WTC11 (cell line): ENCODE measurements around the gene FHAD1.

Experiments used
- ESRRA ChIP-seq: sonication (generic); formaldehyde crosslinking; IDR thresholded peaks from 2 replicates; pipeline ENCODE4 v1.8.1; 2022; ENCODE audit warnings: mild to moderate bottlenecking, missing genetic modification reagents, borderline replicate concordance
- HMGXB4 ChIP-seq: sonication (generic); formaldehyde crosslinking; IDR thresholded peaks from 2 replicates; pipeline ENCODE4 v1.8.1; 2023; ENCODE audit warnings: mild to moderate bottlenecking, moderate library complexity, missing genetic modification reagents
- NR3C1 ChIP-seq: sonication (generic); formaldehyde crosslinking; conservative IDR thresholded peaks from 2 replicates; pipeline ENCODE4 v1.8.1; 2023; ENCODE audit warnings: low read depth, mild to moderate bottlenecking, missing genetic modification reagents
- TEAD1 ChIP-seq: sonication (generic); formaldehyde crosslinking; IDR thresholded peaks from 2 replicates; pipeline ENCODE4 v1.8.0; 2022; ENCODE audit warnings: mild to moderate bottlenecking, missing genetic modification reagents
- USF2 ChIP-seq: sonication (generic); formaldehyde crosslinking; IDR thresholded peaks from 2 replicates; pipeline ENCODE4 v1.8.1; 2023; ENCODE audit warnings: mild to moderate bottlenecking, missing genetic modification reagents, moderate library complexity
- TF ChIP-seq, protein P1 (sequence below): fragments of 200-600 bp; IDR thresholded peaks from 2 replicates; pipeline ENCODE4 v1.8.0; 2022; ENCODE audit warnings: antibody characterized with exemption

DNA sequence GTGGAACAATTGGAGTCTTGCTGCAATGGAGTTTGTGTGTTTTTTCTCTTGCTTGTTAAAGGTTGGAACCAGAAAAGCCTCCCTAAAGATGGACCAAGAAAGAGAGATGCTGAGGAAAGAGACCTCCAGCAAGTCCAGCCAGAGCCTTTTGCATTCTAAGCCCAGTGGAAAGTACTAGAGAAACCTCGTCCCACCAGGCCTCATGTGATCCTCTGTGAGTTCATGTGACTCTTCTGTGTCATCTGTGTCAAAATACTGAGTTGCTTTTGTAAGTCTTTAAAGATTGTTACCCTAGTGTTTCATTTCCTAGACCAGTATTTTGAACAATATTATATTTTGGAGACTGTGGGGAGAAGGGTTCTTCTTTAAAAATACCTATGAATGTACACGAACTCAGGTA, 150.2 kb downstream of the FHAD1 start:
- TF ChIP-seq NR3C1 (CRISPR knock-in tag): no peak
- TF ChIP-seq HMGXB4 (CRISPR knock-in tag): no peak
- no peak for TF ChIP-seq ESRRA (CRISPR knock-in tag)
- no peak for TF ChIP-seq TEAD1 (CRISPR knock-in tag)
- TF ChIP-seq USF2 (CRISPR knock-in tag): no peak
- TF ChIP-seq, protein P1, sequence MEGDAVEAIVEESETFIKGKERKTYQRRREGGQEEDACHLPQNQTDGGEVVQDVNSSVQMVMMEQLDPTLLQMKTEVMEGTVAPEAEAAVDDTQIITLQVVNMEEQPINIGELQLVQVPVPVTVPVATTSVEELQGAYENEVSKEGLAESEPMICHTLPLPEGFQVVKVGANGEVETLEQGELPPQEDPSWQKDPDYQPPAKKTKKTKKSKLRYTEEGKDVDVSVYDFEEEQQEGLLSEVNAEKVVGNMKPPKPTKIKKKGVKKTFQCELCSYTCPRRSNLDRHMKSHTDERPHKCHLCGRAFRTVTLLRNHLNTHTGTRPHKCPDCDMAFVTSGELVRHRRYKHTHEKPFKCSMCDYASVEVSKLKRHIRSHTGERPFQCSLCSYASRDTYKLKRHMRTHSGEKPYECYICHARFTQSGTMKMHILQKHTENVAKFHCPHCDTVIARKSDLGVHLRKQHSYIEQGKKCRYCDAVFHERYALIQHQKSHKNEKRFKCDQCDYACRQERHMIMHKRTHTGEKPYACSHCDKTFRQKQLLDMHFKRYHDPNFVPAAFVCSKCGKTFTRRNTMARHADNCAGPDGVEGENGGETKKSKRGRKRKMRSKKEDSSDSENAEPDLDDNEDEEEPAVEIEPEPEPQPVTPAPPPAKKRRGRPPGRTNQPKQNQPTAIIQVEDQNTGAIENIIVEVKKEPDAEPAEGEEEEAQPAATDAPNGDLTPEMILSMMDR: no peak
